ENCODE measurements around the gene MLPH.

The MLPH gene, protein sequence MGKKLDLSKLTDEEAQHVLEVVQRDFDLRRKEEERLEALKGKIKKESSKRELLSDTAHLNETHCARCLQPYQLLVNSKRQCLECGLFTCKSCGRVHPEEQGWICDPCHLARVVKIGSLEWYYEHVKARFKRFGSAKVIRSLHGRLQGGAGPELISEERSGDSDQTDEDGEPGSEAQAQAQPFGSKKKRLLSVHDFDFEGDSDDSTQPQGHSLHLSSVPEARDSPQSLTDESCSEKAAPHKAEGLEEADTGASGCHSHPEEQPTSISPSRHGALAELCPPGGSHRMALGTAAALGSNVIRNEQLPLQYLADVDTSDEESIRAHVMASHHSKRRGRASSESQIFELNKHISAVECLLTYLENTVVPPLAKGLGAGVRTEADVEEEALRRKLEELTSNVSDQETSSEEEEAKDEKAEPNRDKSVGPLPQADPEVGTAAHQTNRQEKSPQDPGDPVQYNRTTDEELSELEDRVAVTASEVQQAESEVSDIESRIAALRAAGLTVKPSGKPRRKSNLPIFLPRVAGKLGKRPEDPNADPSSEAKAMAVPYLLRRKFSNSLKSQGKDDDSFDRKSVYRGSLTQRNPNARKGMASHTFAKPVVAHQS

GRCh38 chr2:237486819-237487448 is at the start of gene MLPH:
Gene MLPH, plus strand, starts transcription at chr2:237487251. Its CDS starts 6,176 bp downstream, at chr2:237493427.
- H3K9ac ChIP-seq (ENCODE audit: low read depth, low read length) = peak within 1 kb of the TSS; percentile 70
- peaks cover 6% of the 10 kb centered on the region; the same call in 1 of the 2 replicates for H3K9me3 ChIP-seq (ENCODE audit: control insufficient read depth, insufficient read depth, low read length)
- H3K36me3 ChIP-seq (ENCODE audit: insufficient read depth, low read length) = no peaks in the 10 kb centered on the region
- H3K4me1 ChIP-seq (ENCODE audit: insufficient read depth, low read length) = peaks cover 16% of the 10 kb centered on the region

- Histone ChIP-seq H3K36me3 (ENCODE audit: insufficient read depth, low read length) (no peaks in the 10 kb centered on the region), H3K4me1 (ENCODE audit: insufficient read depth, low read length) (peaks cover 19% of the 10 kb centered on the region), H3K9ac (ENCODE audit: low read depth, low read length) (no peak overlapping the region), H3K9me3 (ENCODE audit: control insufficient read depth, insufficient read depth, low read length) (no peaks in the 10 kb centered on the region)
Observed at GRCh38 chr2:237437566-237437965, 49.5 kb upstream of the MLPH start.

DNA sequence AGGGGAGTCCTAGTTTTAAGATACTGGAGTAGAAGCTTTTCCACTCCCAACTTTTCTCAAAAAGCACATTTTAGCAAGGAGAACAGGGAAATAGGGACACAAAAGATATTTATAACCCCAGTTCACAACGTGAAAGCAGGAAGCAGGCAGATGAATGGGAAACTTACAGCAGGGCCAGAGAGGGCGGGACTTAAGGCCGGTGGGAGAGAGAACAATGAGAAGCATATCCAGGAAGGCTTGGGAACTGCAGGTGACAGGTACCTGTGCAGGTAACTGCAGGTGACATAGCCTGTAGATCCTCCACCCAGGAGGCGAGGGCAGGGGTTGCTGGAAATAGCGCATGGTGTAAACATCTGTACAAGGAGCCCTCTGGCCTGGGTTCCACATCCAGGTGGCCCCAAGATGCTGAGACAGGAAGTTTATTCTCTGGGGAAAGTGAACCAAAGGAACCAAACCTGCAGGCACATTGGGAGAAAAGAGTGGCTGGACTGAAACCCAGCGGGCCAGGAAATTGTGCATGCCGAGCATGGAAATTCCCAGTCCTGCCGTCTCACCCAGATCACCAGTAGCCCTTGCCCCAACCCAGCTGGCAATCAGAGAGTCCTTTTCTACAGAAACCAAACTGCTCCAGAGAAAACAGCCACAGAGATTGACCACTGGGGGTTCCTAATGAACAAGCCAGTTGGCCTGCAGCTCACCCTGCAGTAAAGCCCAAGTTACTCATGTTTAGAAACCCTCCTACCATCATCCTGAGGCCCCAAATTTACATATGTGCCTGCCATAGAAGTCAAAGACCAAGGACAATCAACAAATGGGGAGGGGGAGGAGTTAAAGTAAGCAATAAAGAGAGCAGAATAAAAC is 48.7 kb upstream of the MLPH start:
- H3K9ac ChIP-seq (ENCODE audit: low read depth, low read length) = no peak overlapping the region; the same call in 1 of the 2 replicates
- H3K9me3 ChIP-seq (ENCODE audit: control insufficient read depth, insufficient read depth, low read length) = no peaks in the 10 kb centered on the region
- no peaks in the 10 kb centered on the region for H3K36me3 ChIP-seq (ENCODE audit: insufficient read depth, low read length)
- H3K4me1 ChIP-seq (ENCODE audit: insufficient read depth, low read length) = peaks cover 12% of the 10 kb centered on the region

DNA sequence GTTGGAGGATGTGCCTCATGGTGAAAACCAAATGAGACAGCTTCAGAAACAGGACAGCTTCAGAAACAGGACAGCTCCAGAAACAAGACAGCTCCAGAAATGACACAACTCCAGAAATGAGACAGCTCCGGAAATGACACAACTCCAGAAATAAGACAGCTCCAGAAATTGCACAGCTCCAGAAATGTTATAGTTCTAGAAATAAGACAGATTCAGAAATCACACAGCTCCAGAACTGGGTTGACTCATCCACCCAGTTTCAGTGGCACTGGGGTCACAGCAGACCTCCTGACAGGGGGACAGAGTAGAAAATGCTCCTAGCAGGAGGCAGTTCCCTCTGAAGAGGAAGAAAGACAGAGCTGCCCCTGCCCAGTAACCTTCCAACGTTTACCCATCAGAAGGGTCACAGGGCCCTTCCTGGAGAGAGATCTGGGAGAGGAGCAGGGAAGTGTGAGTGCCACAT is 46.2 kb upstream of the MLPH start:
- Histone ChIP-seq H3K9ac (ENCODE audit: low read depth, low read length) (no peak overlapping the region), H3K36me3 (ENCODE audit: insufficient read depth, low read length) (no peaks in the 10 kb centered on the region), H3K9me3 (ENCODE audit: control insufficient read depth, insufficient read depth, low read length) (no peaks in the 10 kb centered on the region), H3K4me1 (ENCODE audit: insufficient read depth, low read length) (peaks cover 6% of the 10 kb centered on the region)

- no peak overlapping the region for H3K9ac ChIP-seq (ENCODE audit: low read depth, low read length)
- H3K4me1 ChIP-seq (ENCODE audit: insufficient read depth, low read length) = peaks cover 6% of the 10 kb centered on the region
- no peaks in the 10 kb centered on the region for H3K9me3 ChIP-seq (ENCODE audit: control insufficient read depth, insufficient read depth, low read length)
- no peaks in the 10 kb centered on the region for H3K36me3 ChIP-seq (ENCODE audit: insufficient read depth, low read length)
Observed at GRCh38 chr2:237441605-237442274, 45.3 kb upstream of the MLPH start.

DNA sequence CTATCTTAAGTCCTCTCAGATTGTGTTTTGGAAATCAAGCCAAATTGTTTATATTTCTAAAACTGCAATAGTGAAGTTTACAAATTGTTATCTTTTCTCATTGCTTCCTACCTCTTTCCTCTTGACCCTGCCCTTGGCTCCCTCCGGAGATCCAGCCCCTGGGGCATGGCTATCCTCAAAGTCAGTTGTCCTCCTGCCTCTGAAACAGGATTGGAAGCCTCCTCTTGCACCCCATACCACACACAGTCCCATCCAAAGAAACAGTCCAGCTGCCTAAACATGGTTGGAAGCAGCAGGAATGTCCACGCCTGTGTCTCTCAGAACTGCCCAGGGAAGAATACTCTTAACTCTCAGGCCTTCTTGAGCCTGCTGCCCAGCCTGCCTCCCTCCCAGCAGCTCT is 43.0 kb upstream of the MLPH start:
- no peaks in the 10 kb centered on the region for H3K4me1 ChIP-seq (ENCODE audit: insufficient read depth, low read length)
- no peaks in the 10 kb centered on the region for H3K9me3 ChIP-seq (ENCODE audit: control insufficient read depth, insufficient read depth, low read length)
- no peaks in the 10 kb centered on the region for H3K36me3 ChIP-seq (ENCODE audit: insufficient read depth, low read length)
- no peak overlapping the region for H3K9ac ChIP-seq (ENCODE audit: low read depth, low read length)

DNA sequence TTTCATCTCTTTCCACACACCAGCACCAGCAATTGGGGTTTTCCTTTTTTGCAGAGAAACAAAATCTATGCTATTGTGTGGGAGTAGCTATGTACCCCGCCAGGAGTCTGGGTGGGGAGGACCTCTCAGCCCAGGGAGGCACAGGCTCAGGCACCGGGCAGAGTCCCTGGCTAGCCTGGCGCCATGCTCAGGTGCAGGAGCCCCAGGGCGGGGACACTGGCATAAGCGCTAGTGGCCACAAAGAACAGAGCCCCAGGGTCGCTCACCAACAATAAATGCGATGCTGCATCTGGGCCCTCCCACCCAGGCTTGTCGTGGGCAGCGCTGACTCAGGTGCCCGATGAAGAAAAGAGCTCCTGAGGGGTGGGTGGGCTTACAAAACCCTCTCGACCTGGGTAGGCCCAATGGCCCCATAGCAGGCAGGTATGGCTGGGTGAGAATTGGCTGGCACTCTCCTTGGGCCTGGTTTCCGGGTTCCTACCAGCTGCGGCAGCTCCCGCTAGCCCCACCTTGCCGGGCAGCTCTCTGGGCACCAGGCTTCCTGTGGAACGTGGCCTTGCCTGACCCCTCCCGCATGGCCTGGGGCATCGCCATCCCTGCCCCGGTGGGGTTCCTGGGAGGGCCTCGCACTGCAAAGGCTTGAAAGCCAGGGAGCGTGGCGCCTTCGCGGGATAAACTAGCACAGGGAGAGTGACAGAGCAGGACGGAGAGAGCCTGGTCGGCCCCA is 41.3 kb upstream of the MLPH start:
- no peaks in the 10 kb centered on the region for H3K9me3 ChIP-seq (ENCODE audit: control insufficient read depth, insufficient read depth, low read length)
- H3K36me3 ChIP-seq (ENCODE audit: insufficient read depth, low read length) = no peaks in the 10 kb centered on the region
- H3K4me1 ChIP-seq (ENCODE audit: insufficient read depth, low read length) = no peaks in the 10 kb centered on the region
- no peak overlapping the region for H3K9ac ChIP-seq (ENCODE audit: low read depth, low read length)

GRCh38 chr2:237446338-237446665 is 40.7 kb upstream of the MLPH start:
- Histone ChIP-seq H3K9ac (ENCODE audit: low read depth, low read length) (no peak overlapping the region), H3K4me1 (ENCODE audit: insufficient read depth, low read length) (no peaks in the 10 kb centered on the region)

GRCh38 chr2:237447496-237447895 is 39.6 kb upstream of the MLPH start:
- Histone ChIP-seq H3K9me3 (ENCODE audit: control insufficient read depth, insufficient read depth, low read length) (no peaks in the 10 kb centered on the region), H3K4me1 (ENCODE audit: insufficient read depth, low read length) (peaks cover 9% of the 10 kb centered on the region; the same call in 1 of the 2 replicates), H3K36me3 (ENCODE audit: insufficient read depth, low read length) (no peaks in the 10 kb centered on the region), H3K9ac (ENCODE audit: low read depth, low read length) (no peak overlapping the region)

More at GRCh38 chr2:237446338-237446665, 40.7 kb upstream of the MLPH start:
- Histone ChIP-seq H3K9me3 (ENCODE audit: control insufficient read depth, insufficient read depth, low read length) (no peaks in the 10 kb centered on the region), H3K36me3 (ENCODE audit: insufficient read depth, low read length) (no peaks in the 10 kb centered on the region)

GRCh38 chr2:237448171-237448570 is 38.9 kb upstream of the MLPH start:
- Histone ChIP-seq H3K4me1 (ENCODE audit: insufficient read depth, low read length) (peaks cover 10% of the 10 kb centered on the region; the same call in 1 of the 2 replicates), H3K9ac (ENCODE audit: low read depth, low read length) (no peak overlapping the region), H3K36me3 (ENCODE audit: insufficient read depth, low read length) (no peaks in the 10 kb centered on the region), H3K9me3 (ENCODE audit: control insufficient read depth, insufficient read depth, low read length) (no peaks in the 10 kb centered on the region)

- no peaks in the 10 kb centered on the region for H3K36me3 ChIP-seq (ENCODE audit: insufficient read depth, low read length)
Observed at GRCh38 chr2:237448626-237449025, 38.4 kb upstream of the MLPH start.

DNA sequence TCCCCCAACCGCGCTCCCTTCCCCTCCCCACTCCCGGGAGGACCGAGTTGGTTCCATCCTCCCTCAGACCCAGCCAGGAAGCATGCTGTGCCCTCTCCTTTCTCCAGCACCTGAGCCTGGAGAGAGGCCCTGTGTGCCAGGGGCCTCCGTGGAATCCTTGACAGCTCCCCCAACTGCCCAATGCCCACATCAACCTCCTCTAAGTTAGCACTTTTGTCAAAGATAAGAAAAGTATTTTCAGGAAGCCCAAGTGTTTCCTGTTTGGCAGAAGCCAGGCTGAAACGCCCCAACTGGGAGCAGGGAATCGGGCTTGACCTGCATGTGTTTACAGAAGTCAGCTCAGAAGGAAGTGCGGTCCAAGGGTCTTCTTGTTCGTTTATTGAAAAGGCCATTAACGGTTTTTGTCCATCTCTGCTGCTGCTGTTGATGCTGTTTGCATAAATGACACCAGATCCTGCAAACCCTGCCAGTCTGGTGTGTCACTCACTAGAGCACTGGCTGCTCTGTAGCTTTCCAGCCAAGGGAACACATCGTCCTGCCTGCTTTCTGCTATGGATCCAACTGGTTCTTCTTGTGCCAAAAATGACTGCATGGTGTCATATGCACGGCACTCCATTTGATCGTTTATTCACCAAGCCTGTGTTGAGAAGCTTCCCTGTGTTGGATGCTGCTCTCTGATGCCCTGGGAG is 37.7 kb upstream of the MLPH start:
- Histone ChIP-seq H3K4me1 (ENCODE audit: insufficient read depth, low read length) (peaks cover 10% of the 10 kb centered on the region; the same call in 1 of the 2 replicates), H3K9me3 (ENCODE audit: control insufficient read depth, insufficient read depth, low read length) (no peaks in the 10 kb centered on the region), H3K9ac (ENCODE audit: low read depth, low read length) (no peak overlapping the region), H3K36me3 (ENCODE audit: insufficient read depth, low read length) (no peaks in the 10 kb centered on the region)

More at GRCh38 chr2:237448626-237449025, 38.4 kb upstream of the MLPH start:
- Histone ChIP-seq H3K4me1 (ENCODE audit: insufficient read depth, low read length) (peaks cover 10% of the 10 kb centered on the region; the same call in 1 of the 2 replicates), H3K9me3 (ENCODE audit: control insufficient read depth, insufficient read depth, low read length) (no peaks in the 10 kb centered on the region), H3K9ac (ENCODE audit: low read depth, low read length) (no peak overlapping the region)

DNA sequence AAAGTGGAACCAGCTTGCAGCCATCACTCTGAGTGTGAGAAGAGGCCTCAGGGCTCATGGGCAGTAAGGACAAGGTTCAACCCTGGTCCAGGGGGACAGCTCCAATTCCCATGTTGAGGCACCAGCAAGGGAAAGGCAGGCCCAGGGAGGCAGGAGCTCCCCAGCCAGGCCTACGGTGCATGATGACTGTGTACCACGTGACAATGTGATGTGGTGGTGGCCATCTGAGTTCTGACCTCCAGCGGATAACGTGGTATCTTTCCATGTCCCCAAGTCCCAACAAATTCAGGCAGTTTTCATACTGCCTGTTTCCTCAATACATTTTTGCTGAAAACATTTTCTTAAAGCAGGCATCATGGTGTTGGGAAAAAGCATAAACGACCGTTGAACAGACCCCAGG is 36.9 kb upstream of the MLPH start:
- Histone ChIP-seq H3K36me3 (ENCODE audit: insufficient read depth, low read length) (no peaks in the 10 kb centered on the region), H3K4me1 (ENCODE audit: insufficient read depth, low read length) (peaks cover 10% of the 10 kb centered on the region; the same call in 1 of the 2 replicates), H3K9ac (ENCODE audit: low read depth, low read length) (no peak overlapping the region), H3K9me3 (ENCODE audit: control insufficient read depth, insufficient read depth, low read length) (no peaks in the 10 kb centered on the region)

All from ES-I3 (cell line).